HG03520 (cell line): ENCODE data around the gene FKBP11.

ENCODE experiments used
- ATAC-seq: cut with Tn5 transposase; IDR thresholded peaks from one replicate; pipeline ENCODE4 v1.9.1; 2021; ENCODE audit warnings: mild to moderate bottlenecking, moderate library complexity; ENCODE audit not compliant: unreplicated experiment

Gene FKBP11

GRCh38 chr12:48925304-48926011 lies at the start of gene FKBP11:
Gene FKBP11, minus strand, starts transcription at chr12:48925492. Its CDS starts 64 bp downstream, at chr12:48925428.
- ATAC-seq = peak; percentile 49

GRCh38 chr12:48973941-48974673 lies 48.8 kb upstream of the FKBP11 start:
- ATAC-seq = no peak

- ATAC-seq = no peak
Observed at GRCh38 chr12:48973531-48973930, 48.2 kb upstream of the FKBP11 start.

GRCh38 chr12:48972952-48973483 lies 47.7 kb upstream of the FKBP11 start:
- ATAC-seq = no peak

- ATAC-seq = no peak
Observed at GRCh38 chr12:48972213-48972951, 47.1 kb upstream of the FKBP11 start.

- no peak for ATAC-seq
Observed at GRCh38 chr12:48970702-48971334, 45.5 kb upstream of the FKBP11 start.

- ATAC-seq = no peak
Observed at GRCh38 chr12:48969833-48970701, 44.8 kb upstream of the FKBP11 start.

GRCh38 chr12:48969160-48969771 lies 44.0 kb upstream of the FKBP11 start:
- no peak for ATAC-seq

GRCh38 chr12:48968467-48968866 lies 43.2 kb upstream of the FKBP11 start:
- ATAC-seq = no peak

- no peak for ATAC-seq
Observed at GRCh38 chr12:48967991-48968390, 42.7 kb upstream of the FKBP11 start.

- ATAC-seq = no peak
Observed at GRCh38 chr12:48966177-48966895, 41.0 kb upstream of the FKBP11 start.

- no peak for ATAC-seq
Observed at GRCh38 chr12:48965298-48965838, 40.1 kb upstream of the FKBP11 start.

GRCh38 chr12:48961801-48962200 lies 36.5 kb upstream of the FKBP11 start:
- no peak for ATAC-seq

GRCh38 chr12:48961331-48961730 lies 36.0 kb upstream of the FKBP11 start:
- no peak for ATAC-seq

- no peak for ATAC-seq
Observed at GRCh38 chr12:48960834-48961233, 35.5 kb upstream of the FKBP11 start.

- ATAC-seq = no peak
Observed at GRCh38 chr12:48958049-48958388, 32.7 kb upstream of the FKBP11 start.

- peak; percentile 85 for ATAC-seq
Observed at GRCh38 chr12:48957141-48958048, 32.1 kb upstream of the FKBP11 start, which contains the start of gene ARF3. Gene ARF3, minus strand, starts transcription at chr12:48957487. Its CDS starts 16,392 bp downstream, at chr12:48941095.
